HG02885 (cell line): ENCODE results near the gene FAM13C.

ENCODE experiments used
- ATAC-seq: cut with Tn5 transposase; IDR thresholded peaks from one replicate; pipeline ENCODE4 v1.9.1; 2021; ENCODE audit warnings: mild to moderate bottlenecking; ENCODE audit not compliant: unreplicated experiment, poor library complexity

FAM13C gene

GRCh38 chr10:59363446-59363958 is 1.2 kb upstream of the FAM13C start:
- ATAC-seq: no peak

- ATAC-seq: no peak
These were observed 621 bp upstream of the FAM13C start for GRCh38 chr10:59362959-59363381.

- ATAC-seq: no peak
These were observed 646 bp downstream of the FAM13C start for GRCh38 chr10:59361663-59362143.

- ATAC-seq: no peak
These were observed 1.5 kb downstream of the FAM13C start for GRCh38 chr10:59360605-59361405.

GRCh38 chr10:59358576-59358975 is 3.8 kb downstream of the FAM13C start:
- no peak for ATAC-seq

GRCh38 chr10:59354434-59354833 is 7.9 kb downstream of the FAM13C start:
- no peak for ATAC-seq

- no peak for ATAC-seq
These were observed 11.8 kb downstream of the FAM13C start for GRCh38 chr10:59350558-59350957.

- ATAC-seq: no peak
These were observed 16.0 kb downstream of the FAM13C start for GRCh38 chr10:59346321-59346720.

GRCh38 chr10:59342723-59343122 is 19.6 kb downstream of the FAM13C start:
- no peak for ATAC-seq

- no peak for ATAC-seq
These were observed 20.3 kb downstream of the FAM13C start for GRCh38 chr10:59342000-59342399.

- ATAC-seq: no peak
These were observed 22.1 kb downstream of the FAM13C start for GRCh38 chr10:59340285-59340684.

GRCh38 chr10:59339351-59339750 is 23.0 kb downstream of the FAM13C start:
- no peak for ATAC-seq

GRCh38 chr10:59337201-59337652 is 25.1 kb downstream of the FAM13C start:
- no peak for ATAC-seq

- no peak for ATAC-seq
These were observed 25.7 kb downstream of the FAM13C start for GRCh38 chr10:59336632-59337031.

- ATAC-seq: no peak
These were observed 26.9 kb downstream of the FAM13C start for GRCh38 chr10:59335497-59335896.

- no peak for ATAC-seq
These were observed 28.6 kb downstream of the FAM13C start for GRCh38 chr10:59333701-59334100.

GRCh38 chr10:59332581-59332980 is 29.8 kb downstream of the FAM13C start:
- no peak for ATAC-seq

GRCh38 chr10:59331661-59332060 is 30.7 kb downstream of the FAM13C start:
- no peak for ATAC-seq

GRCh38 chr10:59325116-59325515 is 37.2 kb downstream of the FAM13C start:
- ATAC-seq: no peak

GRCh38 chr10:59324597-59324996 is 37.8 kb downstream of the FAM13C start:
- ATAC-seq: no peak

GRCh38 chr10:59323831-59324401 is 38.4 kb downstream of the FAM13C start:
- ATAC-seq: no peak
